ENCODE data around the gene HES4. TPM values are rescaled to one million over a fixed set of nuclear protein-coding genes. Genes with fewer than 3 reads are reported as not detected.

The HES4 gene
- polyA plus RNA-seq, 1 donor (not counting 4 experiments of a cell fraction or from before 2014, with no cell fraction given), result 3.0 TPM

DNA sequence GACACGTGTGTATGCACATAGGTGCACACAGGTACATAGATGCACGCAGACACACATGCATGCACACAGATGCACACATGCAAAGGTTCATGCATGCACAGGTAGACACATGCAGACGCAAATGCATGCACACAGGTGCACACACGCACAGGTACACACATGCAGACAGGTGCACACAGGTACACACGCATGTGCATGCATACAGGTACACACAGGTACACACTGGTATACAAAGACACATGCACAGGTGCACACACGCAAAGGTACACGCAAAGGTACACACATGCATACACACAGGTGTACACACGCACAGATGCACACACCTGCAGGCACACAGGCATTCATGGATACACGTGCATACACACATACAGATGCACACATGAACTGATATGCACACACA, 49.6 kb downstream of the HES4 start:
- DNase-seq (ENCODE audit: low read depth, low spot score) (no peak), FAIRE-seq (no peak)
- Histone ChIP-seq H3K9ac (ENCODE audit: control insufficient read depth, extremely low read depth, insufficient read depth, low read length) (no peak overlapping the region), H3K27ac (ENCODE audit: control insufficient read depth, insufficient read depth, low read length) (no peak overlapping the region), H3K36me3 (ENCODE audit: control insufficient read depth in 2 of 2, extremely low read depth in 1 of 2, insufficient read depth in 2 of 2, low read length in 2 of 2) (peaks cover 63 to 66% of the 10 kb centered on the region in 2 experiments), H2AFZ (ENCODE audit: control insufficient read depth, low read length) (no peak overlapping the region), H3K9me3 (ENCODE audit: control insufficient read depth, low read depth, low read length) (no peaks in the 10 kb centered on the region), H4K20me1 (ENCODE audit: control insufficient read depth, extremely low read depth, insufficient read depth, low read length) (peaks cover 5% of the 10 kb centered on the region), H3K79me2 (ENCODE audit: control insufficient read depth, insufficient read depth, low read length) (peaks cover 3% of the 10 kb centered on the region), H3K4me3 (ENCODE audit: control insufficient read depth in 2 of 3, extremely low read depth in 1 of 3, insufficient read depth in 2 of 3, low read depth in 1 of 3, low read length in 3 of 3) (no peak overlapping the region), H3K27me3 (ENCODE audit: control insufficient read depth, extremely low read depth, insufficient read depth, low read length) (no peaks in the 10 kb centered on the region), H3K4me2 (ENCODE audit: control insufficient read depth, extremely low read depth, insufficient read depth, low read depth, low read length) (no peak overlapping the region), H3K4me1 (ENCODE audit: control insufficient read depth, extremely low read depth, insufficient read depth, low read length) (no peaks in the 10 kb centered on the region), H3K9me1 (ENCODE audit: control insufficient read depth, extremely low read depth, insufficient read depth, low read length) (no peaks in the 10 kb centered on the region)
- TF ChIP-seq EZH2 (IDR thresholded peaks at IDR 0.05; ENCODE audit: low read length) (no peak), CTCF (optimal IDR thresholded peaks at IDR 0.05 in 1 of 3, IDR thresholded peaks at IDR 0.05 in 1 of 3, conservative IDR thresholded peaks at IDR 0.05 in 1 of 3; ENCODE audit: extremely low read depth in 1 of 3, insufficient read depth in 2 of 3, low read length in 3 of 3) (no peak)
- dilution Hi-C loops (cut with MboI; ENCODE audit: extremely low pct_ligation_motif_present, low sequenced_read_pairs), result no loop called here

Small RNA genes lying within 50 kb of the gene (small RNA-seq; reads per million reads assigned to genes)
- gene AL645608.3 (ENCODE audit: insufficient read length in 3 of 3, low read depth in 3 of 3, low replicate concordance in 1 of 3), result 0 reads per million in 3 experiments

Other genes with a start within 250 kb of the HES4 start
- gene SAMD11, start 76.2 kb downstream of the HES4 start, polyA plus RNA-seq, result 0.03 TPM in 1 of 3 replicates, not detected in the others
- 51.0 to 74.0 TPM (median 51.8 TPM) in 3 replicates for gene NOC2L, start 40.8 kb downstream of the HES4 start, polyA plus RNA-seq
- gene KLHL17, start 39.5 kb downstream of the HES4 start, polyA plus RNA-seq, result 6.5 to 17.8 TPM (median 8.5 TPM) in 3 replicates
- 2.5 to 4.9 TPM (median 3.8 TPM) in 3 replicates for gene PLEKHN1, start 33.6 kb downstream of the HES4 start, polyA plus RNA-seq
- not detected in 3 replicates for gene PERM1, start 18.0 kb downstream of the HES4 start, polyA plus RNA-seq
- gene ISG15, start 13.4 kb upstream of the HES4 start, polyA plus RNA-seq, result 222 to 711 TPM (median 246 TPM) in 3 replicates
- gene AGRN, start 20.0 kb upstream of the HES4 start, polyA plus RNA-seq, result 72.4 to 128 TPM (median 115 TPM) in 3 replicates
- 0.22 to 0.45 TPM (median 0.32 TPM) in 3 replicates for gene RNF223, start 74.2 kb upstream of the HES4 start, polyA plus RNA-seq
- gene C1orf159, start 116.0 kb upstream of the HES4 start, polyA plus RNA-seq, result 6.1 to 8.8 TPM (median 8.0 TPM) in 3 replicates
- gene TTLL10, start 173.8 kb upstream of the HES4 start, polyA plus RNA-seq, result not detected in 3 replicates
- 0.09 to 0.63 TPM (median 0.21 TPM) in 3 replicates for gene TNFRSF18, start 206.5 kb upstream of the HES4 start, polyA plus RNA-seq
- 0.04 TPM in 1 of 3 replicates, not detected in the others for gene TNFRSF4, start 214.1 kb upstream of the HES4 start, polyA plus RNA-seq
- gene SDF4, start 231.9 kb upstream of the HES4 start, polyA plus RNA-seq, result 63.5 to 103 TPM (median 66.3 TPM) in 3 replicates
- 6.8 to 9.5 TPM (median 7.8 TPM) in 3 replicates for gene B3GALT6, start 232.1 kb upstream of the HES4 start, polyA plus RNA-seq
- gene C1QTNF12, start 246.6 kb upstream of the HES4 start, polyA plus RNA-seq, result 0.15 to 0.46 TPM (median 0.18 TPM) in 3 replicates